Uterus (tissue), 2 donors: ENCODE data around the gene DTX3.

ENCODE experiments used
- POLR2A ChIP-seq, 2 donors: fragments of 450-650 bp; IDR thresholded peaks; one replicate each; pipeline ENCODE4 v1.6.1; 2016; ENCODE audit warnings: antibody characterized with exemption in 2 of 2, mild to moderate bottlenecking in 1 of 2, moderate library complexity in 1 of 2
- TF ChIP-seq, protein P1 (sequence below), 4 experiments: fragments of 200-600 bp in 2 of 4; fragments of 450-650 bp in 2 of 4; sonication (generic) in 2 of 4; IDR thresholded peaks; one replicate each; pipeline ENCODE4 v1.5.1; 2016 to 2019; ENCODE audit warnings: antibody characterized with exemption in 4 of 4, mild to moderate bottlenecking in 2 of 4, moderate library complexity in 1 of 4

DNA sequence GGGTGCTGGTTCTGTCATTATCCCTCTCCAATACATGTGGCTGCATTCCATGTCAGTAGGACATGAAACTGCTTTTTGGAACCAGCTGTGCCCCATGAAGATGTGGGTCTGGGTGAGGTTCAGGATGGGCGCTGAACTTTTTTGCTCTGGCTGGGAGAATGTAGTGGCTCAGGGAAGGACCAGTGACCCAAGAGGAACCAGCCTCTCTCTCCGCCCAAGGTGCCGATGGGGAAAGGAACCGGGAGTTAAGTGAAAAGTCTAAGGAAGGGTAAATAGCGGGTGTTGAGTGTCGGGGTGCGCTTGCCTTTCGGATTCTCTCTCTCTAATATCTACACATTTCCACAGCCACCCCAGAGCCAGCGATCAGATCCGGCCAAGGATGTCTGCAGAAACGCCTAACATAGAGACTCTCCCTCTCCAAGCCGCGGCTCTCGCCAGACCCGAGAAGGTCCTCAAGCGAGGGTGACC lies 14.4 kb downstream of the DTX3 start:
- TF ChIP-seq, protein P1, sequence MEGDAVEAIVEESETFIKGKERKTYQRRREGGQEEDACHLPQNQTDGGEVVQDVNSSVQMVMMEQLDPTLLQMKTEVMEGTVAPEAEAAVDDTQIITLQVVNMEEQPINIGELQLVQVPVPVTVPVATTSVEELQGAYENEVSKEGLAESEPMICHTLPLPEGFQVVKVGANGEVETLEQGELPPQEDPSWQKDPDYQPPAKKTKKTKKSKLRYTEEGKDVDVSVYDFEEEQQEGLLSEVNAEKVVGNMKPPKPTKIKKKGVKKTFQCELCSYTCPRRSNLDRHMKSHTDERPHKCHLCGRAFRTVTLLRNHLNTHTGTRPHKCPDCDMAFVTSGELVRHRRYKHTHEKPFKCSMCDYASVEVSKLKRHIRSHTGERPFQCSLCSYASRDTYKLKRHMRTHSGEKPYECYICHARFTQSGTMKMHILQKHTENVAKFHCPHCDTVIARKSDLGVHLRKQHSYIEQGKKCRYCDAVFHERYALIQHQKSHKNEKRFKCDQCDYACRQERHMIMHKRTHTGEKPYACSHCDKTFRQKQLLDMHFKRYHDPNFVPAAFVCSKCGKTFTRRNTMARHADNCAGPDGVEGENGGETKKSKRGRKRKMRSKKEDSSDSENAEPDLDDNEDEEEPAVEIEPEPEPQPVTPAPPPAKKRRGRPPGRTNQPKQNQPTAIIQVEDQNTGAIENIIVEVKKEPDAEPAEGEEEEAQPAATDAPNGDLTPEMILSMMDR (IDR thresholded peaks at IDR 0.05): no peak
- no peak for TF ChIP-seq POLR2A (IDR thresholded peaks at IDR 0.05)
